Measurements from ENCODE around the gene HARS1. TPM values are rescaled to one million over a fixed set of nuclear protein-coding genes. Genes with fewer than 3 reads are reported as not detected.
A peak's percentile ranks its signal among the peaks of the same experiment; 100 is the strongest.
"Not testable (repeated sequence)": the region's sequence is repeated elsewhere in the genome, so short reads cannot be mapped to it uniquely, and the experiment has no call there.

HARS1 gene
- total RNA-seq, 4 donors from 2014 or later: 45.7 to 68.7 (median 59.9) TPM

DNA sequence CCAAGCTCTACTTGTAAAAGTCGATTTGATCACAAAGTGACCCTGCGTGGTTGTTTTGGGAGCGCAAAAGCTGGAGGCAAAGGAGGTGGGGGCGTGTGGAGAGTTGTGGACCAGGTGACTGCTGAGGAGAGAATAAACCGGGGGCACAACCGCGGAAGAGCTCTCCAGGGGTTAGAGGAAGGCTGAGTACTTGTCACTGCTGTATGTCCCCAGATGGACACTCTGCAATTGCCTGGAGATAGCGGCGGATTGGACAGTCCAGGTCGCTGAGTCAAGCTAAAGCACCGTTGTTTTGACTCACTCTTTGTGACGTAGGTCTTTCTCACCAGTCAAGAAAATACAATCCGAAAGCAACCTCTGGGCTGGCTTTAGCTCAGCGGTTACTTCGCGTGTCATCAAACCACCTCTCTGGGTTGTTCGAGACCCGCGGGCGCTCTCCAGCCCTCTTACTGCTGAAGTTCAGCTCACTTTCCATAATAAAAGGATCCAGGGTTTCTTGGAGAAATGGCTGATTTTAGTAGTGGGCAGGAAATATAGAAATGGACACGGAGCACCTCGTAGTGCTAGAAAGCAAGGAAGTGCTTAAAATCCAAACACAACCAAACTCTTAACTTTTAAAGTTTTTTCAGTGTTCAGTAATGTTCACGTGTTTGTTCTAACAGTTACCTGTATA is 34.8 kb upstream of the HARS1 start:
- TF ChIP-seq CTCF (IDR thresholded peaks at IDR 0.05) (no peak), POLR2AphosphoS5 (IDR thresholded peaks at IDR 0.05) (no peak), POLR2A (IDR thresholded peaks at IDR 0.05; ENCODE audit: low read depth) (no peak), EP300 (IDR thresholded peaks at IDR 0.05) (no peak)
- WGBS: 12% methylated on average over 23 of the region's 23 CpGs

DNA sequence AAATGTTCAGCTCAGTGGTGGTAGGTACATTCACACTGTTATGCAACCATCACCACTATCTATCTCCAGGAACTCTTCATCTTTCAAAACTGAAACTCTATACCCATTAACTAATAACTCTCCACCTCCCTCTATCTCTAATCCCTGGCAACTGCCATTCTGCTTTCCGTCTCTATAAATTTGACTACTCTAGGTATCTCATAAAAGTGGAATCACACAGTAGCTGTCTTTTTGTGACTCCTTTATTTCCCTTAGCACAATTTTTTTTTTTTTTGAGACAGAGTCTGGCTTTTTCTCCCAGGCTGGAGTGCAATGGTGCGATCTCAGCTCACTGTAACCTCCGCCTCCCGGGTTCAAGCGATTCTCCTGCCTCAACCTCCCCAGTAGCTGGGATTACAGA is 30.2 kb upstream of the HARS1 start:
- peaks cover 0 to 14% (median 0%) of the 10 kb centered on the region in 4 donors for H3K27me3 ChIP-seq
- H3K27ac ChIP-seq (replicated peaks in 1 of 4); H3K36me3 ChIP-seq; H3K4me1 ChIP-seq; DNase-seq (ENCODE audit: extremely low spot score); H3K4me3 ChIP-seq; H3K9me3 ChIP-seq; intact Hi-C loops (cut with DNase I): not testable (repeated sequence)
- WGBS: 85% methylated on average over 5 of the region's 5 CpGs

More for the DNA sequence above, 34.8 kb upstream of the HARS1 start:
- DNase-seq (ENCODE audit: extremely low spot score): peak; percentile 92
- no peaks in the 10 kb centered on the region for H3K9me3 ChIP-seq
- no peaks in the 10 kb centered on the region for H3K36me3 ChIP-seq
- H3K4me3 ChIP-seq: peak overlapping the region in 1 of 4 donors; percentile 14
- no peak overlapping the region for H3K27ac ChIP-seq (replicated peaks in 1 of 4)
- intact Hi-C loops (cut with DNase I): no loop called here
- peaks cover 0 to 43% (median 3%) of the 10 kb centered on the region in 4 donors for H3K27me3 ChIP-seq
- no peaks in the 10 kb centered on the region for H3K4me1 ChIP-seq

DNA sequence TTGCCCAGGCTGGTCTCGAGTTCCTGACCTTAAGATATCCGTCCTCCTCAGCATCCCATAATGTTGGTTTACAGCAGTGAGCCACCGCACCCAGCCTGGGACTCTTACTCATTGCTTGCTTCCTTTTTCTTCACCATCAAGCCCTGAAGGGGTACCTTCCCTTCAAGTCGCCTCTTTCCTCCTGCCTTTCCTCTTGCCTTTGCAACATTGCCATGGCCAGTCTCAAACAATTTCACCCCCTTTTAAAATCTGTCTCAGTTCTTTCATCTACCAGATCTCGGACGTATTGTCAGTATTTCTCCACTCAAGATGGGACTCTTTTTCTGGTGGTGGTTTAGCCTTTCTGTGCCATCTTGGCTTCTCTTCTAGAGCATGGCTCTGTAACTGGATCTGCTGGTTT is 29.6 kb upstream of the HARS1 start:
- H3K27me3 ChIP-seq: peaks cover 0 to 14% (median 0%) of the 10 kb centered on the region in 4 donors
- intact Hi-C loops (cut with DNase I); H3K9me3 ChIP-seq; H3K36me3 ChIP-seq; DNase-seq (ENCODE audit: extremely low spot score); H3K4me3 ChIP-seq; H3K4me1 ChIP-seq; H3K27ac ChIP-seq (replicated peaks in 1 of 4): not testable (repeated sequence)
- WGBS: 57% methylated on average over 6 of the region's 6 CpGs

DNA sequence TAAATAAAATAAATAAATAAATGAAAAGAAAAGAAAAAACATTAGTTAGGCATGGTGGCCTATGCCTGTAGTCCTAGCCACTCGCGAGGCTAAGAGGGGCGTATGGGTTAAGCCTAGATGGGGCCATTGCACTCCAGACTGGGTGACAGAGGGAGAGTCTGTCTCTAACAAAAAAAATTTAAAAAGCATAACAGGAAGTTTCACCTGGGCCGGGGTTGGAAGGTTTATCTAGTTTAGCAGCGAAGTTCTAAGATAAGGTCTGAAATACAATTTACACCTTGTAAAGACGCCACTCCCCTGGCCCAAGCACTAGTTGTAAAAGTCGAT is 27.1 kb upstream of the HARS1 start:
- Histone ChIP-seq H3K27me3 (peaks cover 0 to 7% (median 0%) of the 10 kb centered on the region in 4 donors), H3K4me3 (no peak overlapping the region), H3K9me3 (no peaks in the 10 kb centered on the region), H3K4me1 (no peaks in the 10 kb centered on the region), H3K36me3 (no peaks in the 10 kb centered on the region), H3K27ac (replicated peaks in 1 of 4) (no peak overlapping the region)
- intact Hi-C loops (cut with DNase I): loop anchor here (10.0 kb wide), 1 partner anchor 343 kb away; no protein-coding TSS in a partner anchor
- 80% methylated on average over 7 of the region's 7 CpGs for WGBS
- DNase-seq (ENCODE audit: extremely low spot score): peak; percentile 47
- TF ChIP-seq POLR2AphosphoS5 (IDR thresholded peaks at IDR 0.05) (no peak), CTCF (IDR thresholded peaks at IDR 0.05) (no peak), EP300 (IDR thresholded peaks at IDR 0.05) (no peak), POLR2A (IDR thresholded peaks at IDR 0.05; ENCODE audit: low read depth) (no peak)

GRCh38 chr5:140716238-140716637 is 25.1 kb upstream of the HARS1 start:
- not testable (repeated sequence) for H3K27me3 ChIP-seq; H3K27ac ChIP-seq (replicated peaks in 1 of 4); H3K4me1 ChIP-seq; H3K9me3 ChIP-seq; H3K4me3 ChIP-seq; H3K36me3 ChIP-seq; DNase-seq (ENCODE audit: extremely low spot score)
- whole genome bisulfite sequencing: 94% methylated on average over 2 of the region's 2 CpGs
- intact Hi-C loops (cut with DNase I): loop anchor here (10.0 kb wide), 1 partner anchor 341 kb away; no protein-coding TSS in a partner anchor

- no peak for DNase-seq (ENCODE audit: extremely low spot score)
- Histone ChIP-seq H3K36me3 (no peaks in the 10 kb centered on the region), H3K4me3 (no peak overlapping the region), H3K27ac (replicated peaks in 1 of 4) (no peak overlapping the region), H3K27me3 (no peaks in the 10 kb centered on the region), H3K4me1 (peaks cover 5 to 16% (median 6%) of the 10 kb centered on the region in 4 donors), H3K9me3 (no peaks in the 10 kb centered on the region)
- WGBS: 92% methylated on average over 1 of the region's 1 CpG
- TF ChIP-seq POLR2AphosphoS5 (IDR thresholded peaks at IDR 0.05) (no peak), CTCF (IDR thresholded peaks at IDR 0.05) (no peak), POLR2A (IDR thresholded peaks at IDR 0.05; ENCODE audit: low read depth) (no peak), EP300 (IDR thresholded peaks at IDR 0.05) (no peak)
- intact Hi-C loops (cut with DNase I): loop anchor here (10.0 kb wide), 1 partner anchor 339 kb away; no protein-coding TSS in a partner anchor
These were observed 22.5 kb upstream of the HARS1 start for GRCh38 chr5:140713562-140714094.
